ENCODE measurements around the gene SLC1A2.

Gene SLC1A2

GRCh38 chr11:35257281-35257680, 162.1 kb downstream of the SLC1A2 start:
- Histone ChIP-seq H3K27ac (replicated peaks) (no peak overlapping the region), H3K27me3 (ENCODE audit: insufficient read depth, poor library complexity, severe bottlenecking) (no peaks in the 10 kb centered on the region), H3K4me3 (replicated peaks; ENCODE audit: insufficient read depth, low read length) (no peak overlapping the region)
- TF ChIP-seq POLR2AphosphoS5 (IDR thresholded peaks at IDR 0.05; ENCODE audit: low read depth) (no peak), GABPA (IDR thresholded peaks at IDR 0.05; ENCODE audit: low read depth) (no peak), REST (IDR thresholded peaks at IDR 0.05; ENCODE audit: insufficient replicate concordance, low read depth) (no peak), CTCF (IDR thresholded peaks at IDR 0.05; ENCODE audit: insufficient read depth, low read length) (no peak), SPI1 (IDR thresholded peaks at IDR 0.05; ENCODE audit: borderline replicate concordance, low read depth) (no peak)
- DNase-seq (ENCODE audit: low read depth in 1 of 2, low spot score in 1 of 2) = peak in 1 of 2 experiments; percentile 17

GRCh38 chr11:35256296-35256695, 163.1 kb downstream of the SLC1A2 start:
- Histone ChIP-seq H3K4me3 (replicated peaks; ENCODE audit: insufficient read depth, low read length) (no peak overlapping the region), H3K27ac (replicated peaks) (no peak overlapping the region), H3K27me3 (ENCODE audit: insufficient read depth, poor library complexity, severe bottlenecking) (no peaks in the 10 kb centered on the region)
- DNase-seq (ENCODE audit: low read depth in 1 of 2, low spot score in 1 of 2) = no peak
- TF ChIP-seq SPI1 (IDR thresholded peaks at IDR 0.05; ENCODE audit: borderline replicate concordance, low read depth) = no peak
- no peak for TF ChIP-seq GABPA (IDR thresholded peaks at IDR 0.05; ENCODE audit: low read depth)
- no peak for TF ChIP-seq POLR2AphosphoS5 (IDR thresholded peaks at IDR 0.05; ENCODE audit: low read depth)
- TF ChIP-seq CTCF (IDR thresholded peaks at IDR 0.05; ENCODE audit: insufficient read depth, low read length) = no peak
- no peak for TF ChIP-seq REST (IDR thresholded peaks at IDR 0.05; ENCODE audit: insufficient replicate concordance, low read depth)

- no peak for TF ChIP-seq POLR2AphosphoS5 (IDR thresholded peaks at IDR 0.05; ENCODE audit: low read depth)
- no peak overlapping the region for H3K4me3 ChIP-seq (replicated peaks; ENCODE audit: insufficient read depth, low read length)
- H3K27ac ChIP-seq (replicated peaks) = no peak overlapping the region
- H3K27me3 ChIP-seq (ENCODE audit: insufficient read depth, poor library complexity, severe bottlenecking) = no peaks in the 10 kb centered on the region
- DNase-seq (ENCODE audit: low read depth in 1 of 2, low spot score in 1 of 2) = no peak
These were observed 163.8 kb downstream of the SLC1A2 start for GRCh38 chr11:35255514-35255913.

- DNase-seq (ENCODE audit: low read depth in 1 of 2, low spot score in 1 of 2) = no peak
- Histone ChIP-seq H3K27ac (replicated peaks) (no peak overlapping the region), H3K27me3 (ENCODE audit: insufficient read depth, poor library complexity, severe bottlenecking) (no peaks in the 10 kb centered on the region), H3K4me3 (replicated peaks; ENCODE audit: insufficient read depth, low read length) (no peak overlapping the region)
- TF ChIP-seq CTCF (IDR thresholded peaks at IDR 0.05; ENCODE audit: insufficient read depth, low read length) = no peak
- TF ChIP-seq SPI1 (IDR thresholded peaks at IDR 0.05; ENCODE audit: borderline replicate concordance, low read depth) = no peak
- no peak for TF ChIP-seq GABPA (IDR thresholded peaks at IDR 0.05; ENCODE audit: low read depth)
- TF ChIP-seq REST (IDR thresholded peaks at IDR 0.05; ENCODE audit: insufficient replicate concordance, low read depth) = no peak
- no peak for TF ChIP-seq POLR2AphosphoS5 (IDR thresholded peaks at IDR 0.05; ENCODE audit: low read depth)
These were observed 166.1 kb downstream of the SLC1A2 start for GRCh38 chr11:35253237-35253636.
